Measurements from ENCODE around the gene PRPF40B. TPM values are rescaled to one million over a fixed set of nuclear protein-coding genes. Genes with fewer than 3 reads are reported as not detected.

The PRPF40B gene
- total RNA-seq, result 23.6 and 23.7 TPM in 2 replicates
- total RNA-seq (2013), result 7.4 TPM
- 10.3 and 11.7 TPM in 2 replicates for polyA plus RNA-seq
- polyA minus RNA-seq, result 3.0 and 3.5 TPM in 2 replicates

- Histone ChIP-seq H3K4me2 (replicated peaks; ENCODE audit: low read depth, low read length, poor library complexity, severe bottlenecking) (peak within 1 kb of the TSS; percentile 88), H4K20me1 (ENCODE audit: control insufficient read depth, insufficient read depth, low read length, poor library complexity, severe bottlenecking) (no peaks in the 10 kb centered on the region), H3K4me3 (ENCODE audit: control extremely low read depth in 1 of 5, extremely low read depth in 1 of 5, insufficient read depth in 1 of 5, low read depth in 2 of 5, low read length in 4 of 5) (peak within 1 kb of the TSS; percentile 56 to 85 (median 73)), H3K9ac (ENCODE audit: low read length) (peak within 1 kb of the TSS; percentile 70), H2AFZ (ENCODE audit: insufficient read depth, low read depth, low read length, poor library complexity, severe bottlenecking) (peak within 1 kb of the TSS; percentile 62), H3K79me2 (ENCODE audit: control insufficient read depth, insufficient read depth, low read length) (no peaks in the 10 kb centered on the region), H3K36me3 (replicated peaks in 1 of 2; ENCODE audit: control extremely low read depth in 1 of 2, control insufficient read depth in 1 of 2, extremely low read depth in 1 of 2, insufficient read depth in 2 of 2, low read length in 1 of 2) (no peaks in the 10 kb centered on the region), H3K27ac (ENCODE audit: low read length in 2 of 2) (peak within 1 kb of the TSS; percentile 56 to 65), H3K9me3 (ENCODE audit: control extremely low read depth in 1 of 3, control insufficient read depth in 2 of 3, insufficient read depth in 1 of 3, low read length in 2 of 3) (no peaks in the 10 kb centered on the region), H3K4me1 (ENCODE audit: control insufficient read depth in 2 of 2, insufficient read depth in 2 of 2, low read length in 2 of 2) (peaks cover 11 to 21% of the 10 kb centered on the region in 2 donors), H3K27me3 (replicated peaks in 1 of 4; ENCODE audit: control extremely low read depth in 1 of 4, control insufficient read depth in 3 of 4, insufficient read depth in 4 of 4, low read length in 3 of 4) (no peaks in the 10 kb centered on the region)
- Mint-ChIP-seq H3K9me3 (ENCODE audit: insufficient read depth) (no peaks in the 10 kb centered on the region), H3K27ac (peak within 1 kb of the TSS; percentile 91), H3K4me1 (peaks cover 19% of the 10 kb centered on the region), H3K4me3 (peak within 1 kb of the TSS; percentile 94), H3K27me3 (no peaks in the 10 kb centered on the region)
- no peak for TF ChIP-seq EZH2 (IDR thresholded peaks at IDR 0.05; ENCODE audit: borderline replicate concordance, insufficient read depth, low read depth, low read length, poor library complexity, severe bottlenecking)
- peak; percentile 51 for TF ChIP-seq CTCF (IDR thresholded peaks at IDR 0.05)
- ChIA-PET CTCF (interaction anchor here (0.5 to 5.4 kb wide), 21 partner anchors 11 to 265 kb away, joined by 3 to 61 read pairs (median 4); partner anchors contain the start of genes SPATS2 and TMBIM6), POLR2A (interaction anchor here (0.6 to 1.5 kb wide), 10 partner anchors 10 to 300 kb away, joined by 4 to 8 read pairs (median 4); partner anchors contain the start of genes MCRS1, NCKAP5L and TROAP)
- peak; percentile 85 for ATAC-seq (ENCODE audit: low read depth)
- DNase-seq, result peak; percentile 92
- intact Hi-C loops (cut with micrococcal nuclease), result loop anchor here (1.0 to 5.0 kb wide), 9 partner anchors 21 to 756 kb away; partner anchors contain the start of genes BCDIN3D, FMNL3, NCKAP5L and RND1
- WGBS (ENCODE audit: insufficient coverage), result 2% methylated on average over 59 of the region's 76 CpGs
These were observed at the start of gene PRPF40B for GRCh38 chr12:49623142-49623904. Gene PRPF40B, plus strand, starts transcription at chr12:49623561. Its CDS starts 30 bp downstream, at chr12:49623591.

Data from B cell (primary cell).